Measurements from ENCODE around the gene UTS2. TPM values are rescaled to one million over a fixed set of nuclear protein-coding genes. Genes with fewer than 3 reads are reported as not detected.

UTS2 gene
- total and polyA plus RNA-seq, 2 of the 13 experiments (the other 11 are each of a cell fraction or from before 2014, with no cell fraction given): not detected

GRCh38 chr1:7873801-7874795 is 21.2 kb upstream of the UTS2 start (continued):
- TF ChIP-seq GMEB2 (CRISPR knock-in tag; IDR thresholded peaks at IDR 0.05; ENCODE audit: low read depth) (no peak), ZFAT (CRISPR knock-in tag; conservative IDR thresholded peaks at IDR 0.05) (no peak), GPBP1L1 (CRISPR knock-in tag; IDR thresholded peaks at IDR 0.05) (no peak), ZNF704 (CRISPR knock-in tag; IDR thresholded peaks at IDR 0.05; ENCODE audit: borderline replicate concordance) (no peak), ELF4 (CRISPR knock-in tag; IDR thresholded peaks at IDR 0.05; ENCODE audit: borderline replicate concordance) (no peak), RXRB (CRISPR knock-in tag; IDR thresholded peaks at IDR 0.05; ENCODE audit: borderline replicate concordance) (no peak), ATM (IDR thresholded peaks at IDR 0.05; ENCODE audit: borderline replicate concordance) (no peak), ZNF282 (IDR thresholded peaks at IDR 0.05; ENCODE audit: partially characterized antibody) (no peak), ZNF44 (CRISPR knock-in tag; IDR thresholded peaks at IDR 0.05) (no peak)

Measured in HepG2 (cell line).